Hepatocyte (in vitro differentiated cells): Measurements from ENCODE around the gene LDB2. TPM values are rescaled to one million over a fixed set of nuclear protein-coding genes. Genes with fewer than 3 reads are reported as not detected.

ENCODE experiments used
- DNase-seq: peaks from one replicate; pipeline ENCODE4 v3.0.0-alpha.2; 2016; ENCODE audit warnings: low spot score
- H2AFZ ChIP-seq: fragments of 200-600 bp; sonication (generic); 2 replicates; pipeline ENCODE4 v1.6.0; 2016; ENCODE audit warnings: antibody characterized with exemption, mild to moderate bottlenecking
- H3K27ac ChIP-seq: fragments of 200-600 bp; sonication (generic); 2 replicates; pipeline ENCODE4 v1.5.1; 2016; ENCODE audit warnings: mild to moderate bottlenecking
- H3K27me3 ChIP-seq: fragments of 200-600 bp; sonication (generic); 2 replicates; pipeline ENCODE4 v1.6.1; 2016
- H3K36me3 ChIP-seq: fragments of 200-600 bp; sonication (generic); replicated peaks from 2 replicates; pipeline ENCODE4 v1.5.1; 2016; ENCODE audit warnings: low read depth; ENCODE audit not compliant: insufficient read depth
- H3K4me1 ChIP-seq: fragments of 200-600 bp; sonication (generic); 2 replicates; pipeline ENCODE4 v1.5.1; 2016; ENCODE audit warnings: mild to moderate bottlenecking, moderate library complexity; ENCODE audit not compliant: insufficient read depth
- H3K4me2 ChIP-seq: fragments of 200-600 bp; sonication (generic); 2 replicates; pipeline ENCODE4 v1.6.0; 2016
- H3K4me3 ChIP-seq: fragments of 200-600 bp; sonication (generic); 2 replicates; pipeline ENCODE4 v1.5.1; 2016; ENCODE audit warnings: mild to moderate bottlenecking
- H3K79me2 ChIP-seq: fragments of 200-600 bp; sonication (generic); 2 replicates; pipeline ENCODE4 v1.6.0; 2017; ENCODE audit warnings: mild to moderate bottlenecking
- H3K9me2 ChIP-seq: fragments of 200-600 bp; sonication (generic); replicated peaks from 2 replicates; pipeline ENCODE4 v1.6.0; 2017; ENCODE audit warnings: mild to moderate bottlenecking; ENCODE audit not compliant: insufficient read depth
- H3K9me3 ChIP-seq: fragments of 200-600 bp; sonication (generic); 2 replicates; pipeline ENCODE4 v1.5.1; 2016; ENCODE audit warnings: low read depth, mild to moderate bottlenecking
- H4K20me1 ChIP-seq: fragments of 200-600 bp; sonication (generic); 2 replicates; pipeline ENCODE4 v1.6.0; 2016; ENCODE audit warnings: mild to moderate bottlenecking; ENCODE audit not compliant: insufficient read depth, poor library complexity, severe bottlenecking
- EZH2 ChIP-seq: fragments of 200-600 bp; sonication (generic); IDR thresholded peaks from 2 replicates; pipeline ENCODE4 v1.6.1; 2016; ENCODE audit warnings: antibody characterized with exemption, mild to moderate bottlenecking, borderline replicate concordance
- EZH2phosphoT487 ChIP-seq: fragments of 200-600 bp; sonication (generic); IDR thresholded peaks from one replicate; pipeline ENCODE4 v1.6.1; 2018; ENCODE audit warnings: antibody characterized with exemption, mild to moderate bottlenecking, low read depth, moderate library complexity; ENCODE audit not compliant: unreplicated experiment, severe bottlenecking
- WGBS: methylation state at CpG from one replicate; pipeline ENCODE4 v1.1.6; 2016; ENCODE audit warnings: low lambda C conversion rate; ENCODE audit errors: missing lambda C conversion rate; 5-methylcytosine and 5-hydroxymethylcytosine counted together
- polyA plus RNA-seq: library from polyadenylated mRNA; unstranded; fragments of >200 nt; fragmentation: Nextera tagmentation; extraction: Ambion mirVana; gene quantifications from 2 replicates; pipeline ENCODE4 v1.2.1, GENCODE V29; 2016
- total RNA-seq: library from RNA; depleted of rRNA; stranded (reverse); fragments of >200 nt; gene quantifications from 2 replicates; pipeline ENCODE4 v1.2.3, GENCODE V29; 2014
- TF ChIP-seq, protein P1 (sequence below): fragments of 200-600 bp; sonication (generic); IDR thresholded peaks from 2 replicates; pipeline ENCODE4 v1.5.1; 2016; ENCODE audit warnings: antibody characterized with exemption, mild to moderate bottlenecking; ENCODE audit not compliant: poor library complexity

Gene LDB2
- total and polyA plus RNA-seq, 2 experiments from 2014 or later, result 8.7 to 20.3 TPM

GRCh38 chr4:16627999-16628398 is 270.4 kb downstream of the LDB2 start:
- no peak overlapping the region for H3K27ac ChIP-seq
- H3K4me3 ChIP-seq, result no peak overlapping the region
- H2AFZ ChIP-seq, result no peak overlapping the region
- TF ChIP-seq, protein P1, sequence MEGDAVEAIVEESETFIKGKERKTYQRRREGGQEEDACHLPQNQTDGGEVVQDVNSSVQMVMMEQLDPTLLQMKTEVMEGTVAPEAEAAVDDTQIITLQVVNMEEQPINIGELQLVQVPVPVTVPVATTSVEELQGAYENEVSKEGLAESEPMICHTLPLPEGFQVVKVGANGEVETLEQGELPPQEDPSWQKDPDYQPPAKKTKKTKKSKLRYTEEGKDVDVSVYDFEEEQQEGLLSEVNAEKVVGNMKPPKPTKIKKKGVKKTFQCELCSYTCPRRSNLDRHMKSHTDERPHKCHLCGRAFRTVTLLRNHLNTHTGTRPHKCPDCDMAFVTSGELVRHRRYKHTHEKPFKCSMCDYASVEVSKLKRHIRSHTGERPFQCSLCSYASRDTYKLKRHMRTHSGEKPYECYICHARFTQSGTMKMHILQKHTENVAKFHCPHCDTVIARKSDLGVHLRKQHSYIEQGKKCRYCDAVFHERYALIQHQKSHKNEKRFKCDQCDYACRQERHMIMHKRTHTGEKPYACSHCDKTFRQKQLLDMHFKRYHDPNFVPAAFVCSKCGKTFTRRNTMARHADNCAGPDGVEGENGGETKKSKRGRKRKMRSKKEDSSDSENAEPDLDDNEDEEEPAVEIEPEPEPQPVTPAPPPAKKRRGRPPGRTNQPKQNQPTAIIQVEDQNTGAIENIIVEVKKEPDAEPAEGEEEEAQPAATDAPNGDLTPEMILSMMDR, result no peak
- TF ChIP-seq EZH2 (no peak), EZH2phosphoT487 (no peak)
- H3K4me2 ChIP-seq, result no peak overlapping the region
- H3K4me1 ChIP-seq, result peaks cover 3% of the 10 kb centered on the region
- no peaks in the 10 kb centered on the region for H3K79me2 ChIP-seq
- 60% methylated on average over 6 of the region's 6 CpGs for WGBS
- H3K9me3 ChIP-seq, result no peaks in the 10 kb centered on the region
- no peaks in the 10 kb centered on the region for H3K27me3 ChIP-seq
- DNase-seq, result peak; percentile 9
- H3K36me3 ChIP-seq, result no peaks in the 10 kb centered on the region
- H4K20me1 ChIP-seq, result no peaks in the 10 kb centered on the region
- H3K9me2 ChIP-seq, result no peaks in the 10 kb centered on the region

GRCh38 chr4:16626945-16627344 is 271.5 kb downstream of the LDB2 start:
- H3K4me2 ChIP-seq, result no peak overlapping the region
- TF ChIP-seq EZH2, result no peak
- no peak for TF ChIP-seq EZH2phosphoT487
- TF ChIP-seq, protein P1, result no peak
- no peaks in the 10 kb centered on the region for H3K36me3 ChIP-seq
- no peaks in the 10 kb centered on the region for H3K79me2 ChIP-seq
- H4K20me1 ChIP-seq, result no peaks in the 10 kb centered on the region
- peak; percentile 22 for DNase-seq
- no peak overlapping the region for H3K4me3 ChIP-seq
- no peak overlapping the region for H3K27ac ChIP-seq
- no peaks in the 10 kb centered on the region for H3K9me2 ChIP-seq
- no peaks in the 10 kb centered on the region for H3K9me3 ChIP-seq
- no peaks in the 10 kb centered on the region for H3K27me3 ChIP-seq
- peaks cover 3% of the 10 kb centered on the region for H3K4me1 ChIP-seq
- WGBS, result 85% methylated on average over 5 of the region's 5 CpGs
- H2AFZ ChIP-seq, result no peak overlapping the region

GRCh38 chr4:16622826-16623225 is 275.6 kb downstream of the LDB2 start:
- Histone ChIP-seq H3K9me3 (no peaks in the 10 kb centered on the region), H3K36me3 (no peaks in the 10 kb centered on the region), H3K27me3 (no peaks in the 10 kb centered on the region), H3K27ac (no peak overlapping the region), H4K20me1 (no peaks in the 10 kb centered on the region), H3K4me2 (no peak overlapping the region), H3K9me2 (no peaks in the 10 kb centered on the region), H3K79me2 (no peaks in the 10 kb centered on the region), H3K4me3 (no peak overlapping the region), H2AFZ (no peak overlapping the region), H3K4me1 (peaks cover 3% of the 10 kb centered on the region)
- 76% methylated on average over 1 of the region's 1 CpG for WGBS
- no peak for TF ChIP-seq EZH2phosphoT487
- TF ChIP-seq, protein P1, result no peak
- no peak for TF ChIP-seq EZH2
- DNase-seq, result no peak

- Histone ChIP-seq H3K4me3 (no peak overlapping the region), H3K4me1 (no peaks in the 10 kb centered on the region), H3K36me3 (no peaks in the 10 kb centered on the region), H3K27me3 (no peaks in the 10 kb centered on the region), H3K79me2 (no peaks in the 10 kb centered on the region), H2AFZ (no peak overlapping the region), H3K27ac (no peak overlapping the region), H3K4me2 (peak overlapping the region; percentile 49), H4K20me1 (no peaks in the 10 kb centered on the region), H3K9me2 (no peaks in the 10 kb centered on the region), H3K9me3 (no peaks in the 10 kb centered on the region)
- no peak for DNase-seq
- WGBS, result 67% methylated on average over 5 of the region's 5 CpGs
- TF ChIP-seq, protein P1, result no peak
- TF ChIP-seq EZH2 (no peak), EZH2phosphoT487 (no peak)
Measured at GRCh38 chr4:16617435-16617834, 281.0 kb downstream of the LDB2 start.
